HuH-7 (cell line): ENCODE data around the gene SPAST.
"Not testable (repeated sequence)": the region's sequence is repeated elsewhere in the genome, so short reads cannot be mapped to it uniquely, and the experiment has no call there.

Experiments used
- DNase-seq: peaks from one replicate; pipeline ENCODE4 v3.0.0; 2011; ENCODE audit warnings: low spot score

SPAST gene

DNA sequence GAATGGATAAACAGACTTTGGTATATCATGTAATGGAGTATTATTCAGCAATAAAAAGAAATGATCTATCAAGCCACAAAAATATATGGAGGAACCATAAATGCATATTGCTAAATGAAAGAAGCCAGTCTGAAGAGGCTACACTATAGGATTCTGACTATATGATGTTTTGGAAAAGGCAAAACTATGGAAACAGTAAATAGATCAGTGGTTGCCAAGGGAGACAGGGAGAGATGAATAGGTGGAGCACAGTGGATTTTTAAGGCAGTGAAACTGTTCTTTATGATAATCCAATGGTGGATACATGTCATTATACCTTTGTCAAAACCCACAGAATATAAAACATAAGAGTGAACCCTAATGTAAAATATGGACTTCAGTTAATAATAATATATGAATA lies 61.3 kb downstream of the SPAST start:
- DNase-seq = no peak

DNA sequence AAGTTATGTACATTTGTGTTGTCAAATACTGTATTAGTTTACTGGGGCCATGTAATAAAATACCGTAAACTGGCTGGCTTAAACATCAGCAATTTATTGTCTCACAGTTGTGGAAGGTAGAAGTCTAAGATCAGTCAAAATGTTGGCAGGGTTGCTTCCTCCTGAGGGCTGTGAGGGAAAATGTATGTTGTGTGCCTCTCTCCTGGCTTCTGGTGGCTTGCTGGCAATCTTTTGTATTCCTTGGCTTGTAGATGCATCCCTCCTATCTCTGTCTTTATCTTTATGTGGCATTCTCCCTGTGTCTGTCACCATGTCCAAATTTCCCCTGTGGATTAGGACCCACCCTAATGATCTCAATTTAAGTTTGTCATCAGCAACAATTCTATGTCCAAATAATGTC lies 65.3 kb downstream of the SPAST start:
- DNase-seq = no peak

DNA sequence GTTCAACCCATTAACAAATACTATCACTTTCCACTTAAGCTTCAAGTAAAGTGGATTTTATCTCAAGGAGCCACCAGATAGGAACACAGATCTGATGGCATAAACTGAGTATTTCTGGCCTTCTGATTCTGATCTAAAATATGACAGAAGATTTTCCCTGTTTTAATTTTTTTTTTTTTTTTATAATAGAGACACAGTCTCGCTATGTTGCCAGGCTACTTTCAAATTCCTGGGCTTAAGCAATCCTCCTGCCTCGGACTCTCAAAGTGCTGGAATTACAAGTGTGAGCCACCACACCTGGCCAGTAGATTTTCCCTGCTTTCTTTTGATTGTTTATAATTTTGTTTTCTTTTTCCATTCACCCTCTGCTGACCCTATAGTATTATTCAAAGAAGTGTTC lies 65.7 kb downstream of the SPAST start:
- DNase-seq = no peak

DNA sequence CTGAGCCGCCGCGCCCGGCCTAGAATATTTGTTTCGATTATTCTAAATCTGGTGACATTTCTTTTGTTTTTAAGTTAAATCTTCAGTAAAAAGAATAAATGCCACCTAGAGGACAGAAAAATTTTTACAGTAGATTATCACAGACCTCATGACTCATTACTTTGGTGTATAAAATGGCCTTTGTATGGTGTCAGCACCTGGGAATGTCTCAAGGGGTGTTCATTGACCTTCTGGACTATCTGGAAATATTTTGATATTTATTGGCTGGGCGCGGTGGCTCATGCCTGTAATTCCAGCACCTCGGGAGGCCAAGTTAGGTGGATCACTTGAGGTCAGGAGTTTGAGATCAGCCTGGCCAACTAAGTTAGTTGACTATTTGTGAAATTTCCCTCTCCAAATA lies 72.1 kb downstream of the SPAST start:
- DNase-seq = peak; percentile 42

DNA sequence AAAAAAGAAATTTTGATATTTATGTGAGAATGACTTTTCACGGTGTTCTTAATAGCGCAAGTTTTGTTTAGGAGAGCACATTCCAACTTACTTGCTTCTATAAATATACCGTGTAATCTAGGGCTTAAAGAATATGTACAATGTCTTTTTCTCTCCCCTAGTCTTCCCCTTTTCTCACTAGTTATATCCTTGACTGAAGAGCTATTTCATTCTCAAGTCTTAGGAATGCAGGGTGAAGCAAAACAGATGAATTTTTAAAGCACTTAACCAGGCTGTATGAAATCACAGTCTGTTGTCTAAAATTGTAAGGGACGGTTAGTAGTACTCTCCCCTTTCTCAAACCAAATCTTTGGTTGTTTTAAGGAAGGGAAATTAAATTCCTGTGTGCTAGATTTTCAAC lies 72.7 kb downstream of the SPAST start:
- DNase-seq = no peak

DNA sequence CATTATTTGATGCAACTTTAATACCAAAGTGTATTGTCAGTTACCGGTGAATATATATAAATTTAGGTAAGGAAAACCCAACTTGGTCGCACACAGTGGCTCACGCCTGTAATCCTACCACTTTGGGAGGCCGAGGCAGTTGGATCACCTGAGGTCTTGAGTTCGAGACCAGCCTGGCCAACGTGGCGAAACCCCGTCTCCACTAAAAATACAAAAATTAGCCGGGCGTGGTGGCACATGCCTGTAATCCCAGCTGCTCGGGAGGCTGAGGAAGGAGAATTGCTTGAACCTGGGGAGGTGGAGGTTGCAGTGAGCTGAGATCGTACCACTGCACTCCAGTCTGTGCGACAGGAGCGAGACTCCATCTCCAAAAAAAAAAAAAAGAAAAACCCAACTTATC lies 88.2 kb downstream of the SPAST start:
- DNase-seq = not testable (repeated sequence)

DNA sequence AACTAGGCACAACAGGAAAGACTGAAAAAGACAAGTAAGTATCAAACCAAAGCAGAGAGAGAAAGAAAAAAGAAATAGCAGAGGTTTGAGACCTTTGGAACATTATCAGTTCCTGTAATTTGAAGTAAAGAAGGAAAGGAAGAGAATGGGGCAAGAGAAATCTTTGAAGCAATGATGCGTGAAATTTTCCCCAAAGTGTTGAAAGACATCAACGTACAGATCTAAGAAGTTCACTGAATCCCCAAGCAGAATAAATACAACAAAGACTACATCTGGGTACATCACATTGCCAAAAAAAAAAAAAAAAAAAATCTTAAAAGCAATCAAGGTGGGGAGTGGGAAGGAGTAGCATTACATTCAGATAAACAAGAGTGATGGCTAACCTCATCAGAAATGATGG lies 96.3 kb downstream of the SPAST start:
- DNase-seq = no peak

DNA sequence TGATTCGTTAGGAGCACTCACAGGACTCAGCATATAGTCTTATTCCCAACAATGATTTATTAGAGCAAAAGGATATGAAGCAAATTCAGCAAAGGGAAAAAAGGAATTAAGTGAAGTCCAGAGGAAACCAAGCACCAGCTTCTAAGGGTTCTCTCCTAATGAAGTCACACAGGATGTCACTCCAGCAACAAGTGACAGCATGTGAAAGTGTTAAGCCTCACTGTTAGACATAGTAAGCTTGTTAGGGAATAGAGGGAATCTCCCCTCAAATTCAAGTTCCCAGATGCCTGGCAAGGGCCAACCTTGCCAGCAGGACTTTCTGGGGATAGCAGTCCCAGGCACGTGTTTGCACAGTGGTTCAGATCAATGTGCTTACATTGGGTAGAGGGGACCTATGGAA lies 97.9 kb downstream of the SPAST start:
- DNase-seq = no peak

DNA sequence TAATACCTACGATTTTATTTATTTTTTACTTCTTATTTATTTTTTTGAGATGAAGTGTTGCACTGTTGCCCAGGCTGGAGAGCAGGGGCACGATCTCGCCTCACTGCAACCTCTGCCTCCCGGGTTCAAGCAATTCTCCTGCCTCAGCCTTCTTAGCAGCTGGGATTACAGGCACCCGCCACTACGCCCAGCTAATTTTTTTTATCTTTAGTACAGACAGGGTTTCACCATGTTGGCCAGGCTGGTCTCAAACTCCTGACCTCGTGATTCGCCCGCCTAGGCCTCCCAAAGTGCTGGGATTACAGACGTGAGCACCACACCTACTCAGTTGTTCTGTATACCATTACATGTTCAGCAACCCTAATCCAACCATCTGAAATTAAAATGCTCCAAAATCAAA lies 100.9 kb downstream of the SPAST start:
- not testable (repeated sequence) for DNase-seq

DNA sequence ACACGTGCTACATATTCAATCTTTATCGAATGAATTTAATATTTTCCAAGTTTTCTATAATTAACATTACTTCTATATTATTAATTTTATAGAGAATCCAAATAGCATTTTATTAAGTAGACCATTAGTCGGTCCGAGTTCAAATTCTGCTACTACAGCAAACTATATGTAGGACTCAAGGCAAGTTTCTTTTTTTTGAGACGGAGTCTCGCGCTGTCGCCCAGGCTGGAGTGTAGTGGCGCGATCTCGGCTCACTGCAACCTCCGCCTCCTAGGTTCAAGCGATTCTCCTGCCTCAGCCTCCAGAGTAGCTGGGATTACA lies 101.6 kb downstream of the SPAST start:
- DNase-seq = not testable (repeated sequence)

DNA sequence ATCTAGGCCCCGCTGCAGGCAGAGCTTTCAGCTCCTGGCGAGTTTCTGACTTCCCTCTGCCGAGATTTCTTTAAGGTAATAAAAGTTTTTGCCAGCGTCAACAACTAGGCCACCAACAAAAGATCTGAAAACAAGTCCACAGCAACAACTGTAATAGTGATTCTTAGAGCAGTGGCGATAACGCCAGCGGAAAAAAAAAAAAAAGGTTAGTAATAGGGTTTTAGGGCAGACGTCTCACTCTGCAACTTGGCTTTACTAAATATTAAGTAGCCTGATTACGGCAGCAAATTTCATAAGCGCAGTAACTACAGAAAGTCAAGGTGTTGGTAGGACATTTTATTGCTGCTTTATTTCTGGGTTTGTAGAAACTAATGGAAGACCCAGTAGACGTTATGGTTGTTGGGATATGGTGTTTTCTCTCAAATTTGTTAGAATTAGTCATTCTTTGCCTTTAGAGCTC lies 102.8 kb downstream of the SPAST start:
- no peak for DNase-seq

DNA sequence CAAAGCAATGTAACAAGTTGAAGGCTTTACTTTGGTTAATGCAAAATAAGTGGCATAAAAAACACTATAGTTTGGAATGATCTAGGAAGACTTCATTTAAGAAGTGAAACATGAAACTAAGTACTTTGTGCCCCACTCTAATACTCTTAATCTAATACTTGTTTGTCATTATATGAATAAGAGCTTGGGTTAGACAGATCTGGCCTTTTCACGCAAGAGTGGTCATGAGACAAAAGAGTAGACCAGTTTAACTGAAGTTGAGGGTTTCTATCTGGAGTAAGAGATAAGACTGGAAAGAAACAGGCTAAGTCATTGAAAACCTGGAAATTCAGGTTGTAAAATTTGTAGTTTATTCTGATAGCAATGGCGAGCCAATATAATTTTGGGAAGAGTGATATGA lies 105.2 kb downstream of the SPAST start:
- no peak for DNase-seq

DNA sequence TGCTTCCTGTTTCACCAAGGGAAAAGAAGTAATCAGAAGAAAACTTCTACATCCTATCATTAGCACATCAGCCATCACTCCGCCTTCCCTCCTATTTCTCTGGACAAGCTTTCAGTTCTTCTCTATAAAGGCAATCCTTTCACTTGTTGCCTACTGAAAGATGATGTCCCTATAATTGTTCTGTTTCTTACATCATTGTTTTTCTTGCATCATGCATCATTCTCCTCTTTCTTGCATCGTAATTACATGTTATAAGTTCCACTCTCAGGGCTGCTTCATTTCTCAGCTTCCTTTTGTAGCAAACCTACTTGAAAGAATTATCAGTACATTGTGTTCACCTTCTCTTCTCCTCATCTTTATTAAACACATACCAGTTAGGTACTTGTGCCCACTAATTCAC lies 109.5 kb downstream of the SPAST start:
- DNase-seq = no peak

DNA sequence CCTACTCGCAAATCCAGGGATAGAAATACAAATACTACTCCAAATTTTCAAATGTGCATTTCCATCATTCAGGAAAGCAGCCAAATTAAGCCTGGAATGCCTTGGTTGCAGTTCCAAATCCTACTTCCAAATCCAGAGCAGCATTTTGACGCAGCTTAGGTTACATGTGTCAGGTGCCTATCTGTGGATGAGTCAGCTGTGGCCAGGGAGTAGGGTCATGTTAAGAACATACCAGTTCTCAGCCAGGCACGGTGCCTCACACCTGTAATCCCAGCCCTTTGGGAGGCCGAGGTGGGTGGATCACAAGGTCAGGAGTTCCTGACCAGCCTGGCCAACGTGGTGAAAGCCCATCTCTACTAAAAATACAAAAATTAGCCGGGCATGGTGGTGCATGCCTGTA lies 119.3 kb downstream of the SPAST start:
- no peak for DNase-seq

DNA sequence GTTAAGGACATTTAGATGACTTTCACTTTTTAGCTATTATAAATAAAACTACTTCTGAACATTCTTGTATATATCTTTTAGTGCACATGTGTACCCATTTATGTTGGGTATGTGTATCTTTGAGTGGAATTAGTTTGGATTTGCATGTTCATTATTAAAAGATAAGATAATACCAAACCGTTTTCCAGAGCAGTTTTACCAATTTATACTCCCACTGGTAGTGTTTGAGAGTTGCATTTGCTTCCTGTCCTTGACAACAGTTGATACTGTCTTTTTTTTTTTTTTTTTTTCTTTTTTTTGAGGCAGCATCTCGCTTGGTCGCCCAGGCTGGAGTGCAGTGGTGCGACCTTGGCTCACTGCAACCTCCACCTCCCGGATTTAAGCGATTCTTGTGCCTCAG lies 125.7 kb downstream of the SPAST start:
- no peak for DNase-seq

DNA sequence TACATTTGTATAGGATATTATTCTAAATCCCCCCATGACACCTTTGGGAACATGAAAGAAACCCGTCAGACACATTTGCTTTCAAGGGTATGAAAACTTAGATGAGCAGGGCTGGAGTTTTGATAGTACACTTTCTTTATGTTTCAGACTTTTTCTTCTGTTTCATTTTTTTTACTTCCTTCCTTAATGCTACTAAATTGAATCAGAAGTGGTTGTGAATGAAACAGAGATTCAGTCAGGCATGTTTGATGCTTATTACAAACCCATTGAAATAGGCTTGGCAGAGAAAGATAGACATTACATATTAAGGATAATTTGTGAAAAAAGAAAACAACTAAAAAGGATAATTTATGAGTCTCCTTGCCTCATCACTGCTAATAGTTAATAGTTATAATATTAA lies 129.1 kb downstream of the SPAST start:
- no peak for DNase-seq

DNA sequence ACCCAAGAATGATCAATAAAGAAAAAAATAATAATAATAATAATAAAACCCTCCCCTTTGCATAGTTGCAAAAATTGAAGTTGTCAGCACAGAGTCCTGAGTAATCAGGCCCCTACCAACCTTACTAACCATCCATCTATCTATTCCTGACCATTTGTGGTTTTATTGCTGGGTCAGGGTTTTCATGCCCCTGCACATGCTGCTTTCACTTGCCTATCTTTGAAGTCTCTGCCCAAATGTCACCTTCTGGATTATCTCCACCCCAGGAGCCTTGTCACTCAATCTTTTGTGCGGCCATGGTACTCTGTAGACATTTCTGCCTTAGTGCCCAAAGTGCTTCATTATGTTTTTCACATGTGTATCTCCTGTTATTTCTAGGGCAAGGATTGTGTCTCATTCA lies 137.5 kb downstream of the SPAST start:
- no peak for DNase-seq

DNA sequence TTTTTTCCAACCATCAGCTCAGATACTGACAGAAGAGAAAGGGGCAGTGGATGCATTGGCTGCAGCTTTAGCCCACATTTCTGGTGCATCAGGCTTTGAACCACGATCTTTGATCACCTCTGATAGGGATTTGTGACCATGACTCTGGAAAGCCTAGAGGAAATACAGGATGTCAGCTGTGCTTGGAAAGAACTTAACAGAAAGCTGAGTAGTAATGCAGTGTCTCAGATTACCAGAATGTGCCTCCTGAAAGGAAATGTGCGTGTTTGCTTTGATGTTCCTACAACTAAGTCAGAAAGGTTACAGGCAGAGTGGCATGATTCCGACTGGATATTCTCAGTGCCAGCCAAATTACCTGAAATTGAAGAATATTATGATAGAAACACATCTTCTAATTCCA lies 140.1 kb downstream of the SPAST start:
- not testable (repeated sequence) for DNase-seq
